HL-60 (cell line): ENCODE results near the gene OR2J1.
"Not testable (repeated sequence)": the region's sequence is repeated elsewhere in the genome, so short reads cannot be mapped to it uniquely, and the experiment has no call there.

Experiments used
- DNase-seq, 2 experiments: peaks; one replicate each; pipeline ENCODE4 v3.0.0-alpha.2; 2010 to 2020; ENCODE audit warnings: low read depth in 1 of 2, low spot score in 1 of 2
- H3K27ac ChIP-seq: fragments of 250-450 bp; sonication (Bioruptor Pico); replicated peaks from 2 replicates; pipeline ENCODE4 v1.5.1; 2020; ENCODE audit warnings: mild to moderate bottlenecking, moderate library complexity
- H3K27me3 ChIP-seq: fragments of 250-450 bp; sonication (Bioruptor Pico); 2 replicates; pipeline ENCODE4 v1.5.1; 2021; ENCODE audit warnings: mild to moderate bottlenecking, moderate library complexity; ENCODE audit not compliant: insufficient read depth, poor library complexity, severe bottlenecking
- H3K4me3 ChIP-seq: replicated peaks from 2 replicates; pipeline ENCODE4 v1.5.1; 2011; ENCODE audit warnings: mild to moderate bottlenecking, control low read depth, low read length; ENCODE audit not compliant: insufficient read depth
- GABPA ChIP-seq: IDR thresholded peaks from 2 replicates; pipeline ENCODE4 v1.6.1; 2012; ENCODE audit warnings: low read depth
- POLR2AphosphoS5 ChIP-seq: IDR thresholded peaks from 2 replicates; pipeline ENCODE4 v1.6.1; 2012; ENCODE audit warnings: low read depth
- SPI1 ChIP-seq: IDR thresholded peaks from 2 replicates; pipeline ENCODE4 v1.6.1; 2012; ENCODE audit warnings: low read depth, mild to moderate bottlenecking, borderline replicate concordance
- TF ChIP-seq, protein P1 (sequence below): IDR thresholded peaks from 2 replicates; pipeline ENCODE4 v1.6.1; 2012; ENCODE audit warnings: low read depth; ENCODE audit not compliant: insufficient replicate concordance
- TF ChIP-seq, protein P2 (sequence below): IDR thresholded peaks from one replicate; pipeline ENCODE4 v1.5.1; 2011; ENCODE audit warnings: low read length, control low read depth, inconsistent platforms; ENCODE audit not compliant: insufficient read depth

OR2J1 gene

DNA sequence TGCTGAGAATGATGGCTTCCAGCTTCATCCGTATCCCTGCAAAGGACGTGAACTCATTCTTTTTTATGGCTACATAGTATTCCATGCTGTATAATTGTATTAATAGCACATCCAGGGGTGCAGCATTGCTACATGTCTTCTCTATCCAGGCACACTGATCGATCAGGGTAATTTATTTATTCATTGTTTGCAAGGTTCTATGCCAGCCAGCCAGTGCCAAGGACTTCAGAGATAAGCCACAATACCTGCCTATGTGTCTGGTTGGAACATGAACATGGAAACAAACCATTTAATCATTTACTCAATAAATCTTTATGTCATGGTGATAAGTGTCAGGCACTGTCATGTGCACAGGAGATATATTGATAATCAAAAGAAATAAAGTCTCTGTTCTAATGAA, 6.3 kb upstream of the OR2J1 start:
- Histone ChIP-seq H3K27me3 (no peaks in the 10 kb centered on the region), H3K27ac (no peak overlapping the region), H3K4me3 (no peak overlapping the region)
- no peak for DNase-seq
- TF ChIP-seq, protein P1, sequence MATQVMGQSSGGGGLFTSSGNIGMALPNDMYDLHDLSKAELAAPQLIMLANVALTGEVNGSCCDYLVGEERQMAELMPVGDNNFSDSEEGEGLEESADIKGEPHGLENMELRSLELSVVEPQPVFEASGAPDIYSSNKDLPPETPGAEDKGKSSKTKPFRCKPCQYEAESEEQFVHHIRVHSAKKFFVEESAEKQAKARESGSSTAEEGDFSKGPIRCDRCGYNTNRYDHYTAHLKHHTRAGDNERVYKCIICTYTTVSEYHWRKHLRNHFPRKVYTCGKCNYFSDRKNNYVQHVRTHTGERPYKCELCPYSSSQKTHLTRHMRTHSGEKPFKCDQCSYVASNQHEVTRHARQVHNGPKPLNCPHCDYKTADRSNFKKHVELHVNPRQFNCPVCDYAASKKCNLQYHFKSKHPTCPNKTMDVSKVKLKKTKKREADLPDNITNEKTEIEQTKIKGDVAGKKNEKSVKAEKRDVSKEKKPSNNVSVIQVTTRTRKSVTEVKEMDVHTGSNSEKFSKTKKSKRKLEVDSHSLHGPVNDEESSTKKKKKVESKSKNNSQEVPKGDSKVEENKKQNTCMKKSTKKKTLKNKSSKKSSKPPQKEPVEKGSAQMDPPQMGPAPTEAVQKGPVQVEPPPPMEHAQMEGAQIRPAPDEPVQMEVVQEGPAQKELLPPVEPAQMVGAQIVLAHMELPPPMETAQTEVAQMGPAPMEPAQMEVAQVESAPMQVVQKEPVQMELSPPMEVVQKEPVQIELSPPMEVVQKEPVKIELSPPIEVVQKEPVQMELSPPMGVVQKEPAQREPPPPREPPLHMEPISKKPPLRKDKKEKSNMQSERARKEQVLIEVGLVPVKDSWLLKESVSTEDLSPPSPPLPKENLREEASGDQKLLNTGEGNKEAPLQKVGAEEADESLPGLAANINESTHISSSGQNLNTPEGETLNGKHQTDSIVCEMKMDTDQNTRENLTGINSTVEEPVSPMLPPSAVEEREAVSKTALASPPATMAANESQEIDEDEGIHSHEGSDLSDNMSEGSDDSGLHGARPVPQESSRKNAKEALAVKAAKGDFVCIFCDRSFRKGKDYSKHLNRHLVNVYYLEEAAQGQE, result no peak
- TF ChIP-seq GABPA, result no peak
- TF ChIP-seq, protein P2, sequence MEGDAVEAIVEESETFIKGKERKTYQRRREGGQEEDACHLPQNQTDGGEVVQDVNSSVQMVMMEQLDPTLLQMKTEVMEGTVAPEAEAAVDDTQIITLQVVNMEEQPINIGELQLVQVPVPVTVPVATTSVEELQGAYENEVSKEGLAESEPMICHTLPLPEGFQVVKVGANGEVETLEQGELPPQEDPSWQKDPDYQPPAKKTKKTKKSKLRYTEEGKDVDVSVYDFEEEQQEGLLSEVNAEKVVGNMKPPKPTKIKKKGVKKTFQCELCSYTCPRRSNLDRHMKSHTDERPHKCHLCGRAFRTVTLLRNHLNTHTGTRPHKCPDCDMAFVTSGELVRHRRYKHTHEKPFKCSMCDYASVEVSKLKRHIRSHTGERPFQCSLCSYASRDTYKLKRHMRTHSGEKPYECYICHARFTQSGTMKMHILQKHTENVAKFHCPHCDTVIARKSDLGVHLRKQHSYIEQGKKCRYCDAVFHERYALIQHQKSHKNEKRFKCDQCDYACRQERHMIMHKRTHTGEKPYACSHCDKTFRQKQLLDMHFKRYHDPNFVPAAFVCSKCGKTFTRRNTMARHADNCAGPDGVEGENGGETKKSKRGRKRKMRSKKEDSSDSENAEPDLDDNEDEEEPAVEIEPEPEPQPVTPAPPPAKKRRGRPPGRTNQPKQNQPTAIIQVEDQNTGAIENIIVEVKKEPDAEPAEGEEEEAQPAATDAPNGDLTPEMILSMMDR, result no peak
- no peak for TF ChIP-seq SPI1
- no peak for TF ChIP-seq POLR2AphosphoS5

DNA sequence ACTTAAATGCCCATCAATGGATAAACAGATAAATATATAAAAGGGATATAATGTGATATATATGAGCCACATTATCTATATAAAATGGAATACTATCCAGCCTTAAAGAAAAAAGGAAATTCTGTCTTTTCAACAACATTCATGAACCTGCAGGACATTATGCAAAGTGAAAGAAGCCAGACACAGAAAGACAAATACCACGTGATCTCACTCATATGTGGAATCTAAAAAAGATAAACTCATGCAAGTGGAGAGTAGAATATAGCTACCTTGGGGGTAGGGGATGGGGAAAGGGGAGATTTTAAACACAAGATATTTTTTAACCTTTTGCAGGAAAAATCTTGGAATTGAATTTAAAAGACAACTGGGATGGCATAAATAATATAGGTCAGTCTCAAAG, 1.5 kb upstream of the OR2J1 start:
- H3K27me3 ChIP-seq, result no peaks in the 10 kb centered on the region

DNA sequence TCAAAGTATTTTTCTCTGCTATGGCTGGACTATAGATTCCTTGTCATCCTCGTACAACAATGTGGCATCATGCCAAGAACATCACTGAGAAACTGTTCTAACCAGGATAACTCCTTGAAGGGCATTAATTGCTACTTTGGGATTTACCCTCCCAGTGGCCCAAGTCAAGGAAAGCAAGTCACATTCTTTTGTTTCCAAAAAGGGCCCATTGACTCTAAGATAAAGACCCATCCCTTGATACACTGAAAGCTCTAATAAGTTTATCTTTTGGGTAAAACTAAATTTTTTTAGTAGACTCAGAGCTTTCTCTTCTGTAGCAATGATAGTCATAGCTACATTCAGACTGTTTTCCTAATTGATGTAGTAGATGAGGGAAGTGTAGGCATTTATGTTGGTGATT, 8.5 kb downstream of the OR2J1 start, which contains the start of gene OR2J3:
Gene OR2J3, plus strand, starts transcription at position 301 of the 400 bp plus-strand sequence. CDS start 3,833 bp downstream, outside the sequence.
- no peak for DNase-seq
- TF ChIP-seq GABPA, result no peak
- Histone ChIP-seq H3K27ac (no peak within 1 kb of the TSS), H3K27me3 (peaks cover 2% of the 10 kb centered on the region), H3K4me3 (no peak within 1 kb of the TSS)

More for the DNA sequence above, 1.5 kb upstream of the OR2J1 start:
- no peak overlapping the region for H3K27ac ChIP-seq
- no peak for TF ChIP-seq GABPA
- TF ChIP-seq, protein P2, result no peak
- TF ChIP-seq, protein P1, result no peak
- no peak for TF ChIP-seq SPI1
- no peak for TF ChIP-seq POLR2AphosphoS5
- H3K4me3 ChIP-seq, result no peak overlapping the region
- no peak for DNase-seq

DNA sequence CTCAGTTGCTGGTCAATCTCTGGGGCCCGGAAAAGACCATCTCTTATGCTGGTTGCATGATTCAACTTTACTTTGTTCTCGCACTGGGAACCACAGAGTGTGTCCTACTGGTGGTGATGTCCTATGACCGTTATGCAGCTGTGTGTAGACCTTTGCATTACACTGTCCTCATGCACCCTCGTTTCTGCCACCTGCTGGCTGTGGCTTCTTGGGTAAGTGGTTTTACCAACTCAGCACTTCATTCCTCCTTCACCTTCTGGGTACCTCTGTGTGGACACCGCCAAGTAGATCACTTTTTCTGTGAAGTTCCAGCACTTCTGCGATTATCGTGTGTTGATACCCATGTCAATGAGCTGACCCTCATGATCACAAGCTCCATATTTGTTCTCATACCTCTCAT, 12.8 kb downstream of the OR2J1 start:
- DNase-seq, result no peak
- H3K4me3 ChIP-seq, result no peak overlapping the region
- no peak overlapping the region for H3K27ac ChIP-seq
- no peak for TF ChIP-seq POLR2AphosphoS5
- TF ChIP-seq SPI1, result no peak
- TF ChIP-seq GABPA, result no peak
- TF ChIP-seq, protein P1, result no peak
- TF ChIP-seq, protein P2, result no peak
- peaks cover 2% of the 10 kb centered on the region for H3K27me3 ChIP-seq

DNA sequence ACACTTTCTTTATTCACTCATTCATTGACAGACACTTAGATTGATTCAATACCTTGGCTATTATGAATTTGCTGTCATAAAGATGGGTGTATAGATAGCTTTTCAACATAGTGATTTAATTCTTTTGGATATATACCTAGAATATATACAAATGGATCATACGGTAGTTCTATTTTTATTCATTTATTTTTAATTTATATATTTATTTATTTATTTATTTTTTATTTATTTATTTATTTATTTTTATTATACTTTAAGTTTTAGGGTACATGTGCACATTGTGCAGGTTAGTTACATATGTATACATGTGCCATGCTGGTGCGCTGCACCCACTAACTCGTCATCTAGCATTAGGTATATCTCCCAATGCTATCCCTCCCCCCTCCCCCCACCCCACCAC, 15.7 kb downstream of the OR2J1 start:
- H3K27me3 ChIP-seq, DNase-seq, H3K4me3 ChIP-seq, H3K27ac ChIP-seq: not testable (repeated sequence)
